ENCODE results near the gene PLCB1. TPM values are rescaled to one million over a fixed set of nuclear protein-coding genes. Genes with fewer than 3 reads are reported as not detected.

Gene PLCB1
- polyA plus RNA-seq, 1 donor (not counting 4 experiments of a cell fraction or from before 2014, with no cell fraction given): 0.37 TPM

DNA sequence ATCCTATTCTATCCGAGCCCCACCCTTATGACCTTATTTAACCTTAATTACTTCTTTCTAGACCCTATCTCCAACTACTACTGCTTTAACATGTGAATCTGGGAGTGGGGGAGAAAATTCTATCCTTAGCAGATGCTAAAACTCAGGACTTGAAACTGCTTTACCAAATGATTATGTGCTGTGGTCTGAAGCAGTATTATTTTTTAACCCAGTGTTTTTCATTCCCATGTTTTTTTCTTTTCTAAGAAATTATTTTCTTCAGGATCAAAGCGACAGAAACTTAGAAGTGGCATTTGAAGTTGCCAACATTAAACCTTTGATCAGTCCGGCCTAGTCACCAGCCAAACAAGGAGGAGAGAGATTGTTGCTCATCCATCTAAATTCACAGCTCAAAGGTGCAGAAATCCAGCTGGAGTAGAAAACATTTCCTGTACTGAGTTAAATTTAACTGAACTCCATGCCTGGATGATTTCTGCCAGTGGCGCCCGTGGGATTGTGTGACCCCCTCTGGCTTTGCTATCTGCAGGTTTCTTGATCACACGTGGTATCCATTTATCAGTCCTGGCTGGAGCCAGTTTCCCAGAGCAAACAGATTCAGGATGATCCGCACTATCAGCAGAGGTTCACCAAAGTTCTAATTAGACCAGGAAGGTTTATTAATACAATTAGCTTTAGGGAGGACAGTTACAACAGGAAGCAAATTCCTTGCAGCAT is 300.5 kb downstream of the PLCB1 start:
- no peaks in the 10 kb centered on the region for H3K9me3 ChIP-seq (ENCODE audit: control insufficient read depth, low read depth, low read length)

DNA sequence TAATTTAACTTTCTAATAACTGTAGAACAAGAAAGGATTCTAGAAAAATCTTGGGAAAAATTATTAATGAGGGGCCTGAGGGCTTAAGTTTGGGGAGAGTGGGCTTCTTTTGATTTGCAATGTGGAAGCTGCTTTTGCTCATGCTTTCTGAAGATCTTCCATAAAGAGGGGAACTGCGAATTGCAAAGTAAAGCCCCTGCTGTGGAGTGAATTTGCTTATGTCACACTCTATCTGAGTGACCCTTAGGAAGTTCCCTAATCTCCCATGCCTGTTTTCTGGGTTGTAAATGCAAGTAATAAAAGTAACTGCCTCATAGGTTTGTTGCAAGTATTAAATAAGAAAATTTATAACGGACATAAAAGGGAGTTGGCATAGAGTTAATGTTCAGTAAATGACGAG is 301.2 kb downstream of the PLCB1 start:
- no peak for FAIRE-seq
- no peaks in the 10 kb centered on the region for H3K9me3 ChIP-seq (ENCODE audit: control insufficient read depth, low read depth, low read length)

More for the DNA sequence above, 300.5 kb downstream of the PLCB1 start:
- Histone ChIP-seq H3K4me2 (ENCODE audit: control insufficient read depth, extremely low read depth, insufficient read depth, low read depth, low read length) (no peak overlapping the region), H2AFZ (ENCODE audit: control insufficient read depth, low read length) (no peak overlapping the region), H3K9me1 (ENCODE audit: control insufficient read depth, extremely low read depth, insufficient read depth, low read length) (no peaks in the 10 kb centered on the region), H3K79me2 (ENCODE audit: control insufficient read depth, insufficient read depth, low read length) (no peaks in the 10 kb centered on the region), H3K4me1 (ENCODE audit: control insufficient read depth, extremely low read depth, insufficient read depth, low read length) (no peaks in the 10 kb centered on the region), H3K27ac (ENCODE audit: control insufficient read depth, insufficient read depth, low read length) (no peak overlapping the region), H3K36me3 (ENCODE audit: control insufficient read depth in 2 of 2, extremely low read depth in 1 of 2, insufficient read depth in 2 of 2, low read length in 2 of 2) (no peaks in the 10 kb centered on the region), H3K4me3 (ENCODE audit: control insufficient read depth in 2 of 3, extremely low read depth in 1 of 3, insufficient read depth in 2 of 3, low read depth in 1 of 3, low read length in 3 of 3) (no peak overlapping the region), H3K27me3 (ENCODE audit: control insufficient read depth, extremely low read depth, insufficient read depth, low read length) (no peaks in the 10 kb centered on the region), H3K9ac (ENCODE audit: control insufficient read depth, extremely low read depth, insufficient read depth, low read length) (no peak overlapping the region), H4K20me1 (ENCODE audit: control insufficient read depth, extremely low read depth, insufficient read depth, low read length) (no peaks in the 10 kb centered on the region)
- TF ChIP-seq, protein P1, sequence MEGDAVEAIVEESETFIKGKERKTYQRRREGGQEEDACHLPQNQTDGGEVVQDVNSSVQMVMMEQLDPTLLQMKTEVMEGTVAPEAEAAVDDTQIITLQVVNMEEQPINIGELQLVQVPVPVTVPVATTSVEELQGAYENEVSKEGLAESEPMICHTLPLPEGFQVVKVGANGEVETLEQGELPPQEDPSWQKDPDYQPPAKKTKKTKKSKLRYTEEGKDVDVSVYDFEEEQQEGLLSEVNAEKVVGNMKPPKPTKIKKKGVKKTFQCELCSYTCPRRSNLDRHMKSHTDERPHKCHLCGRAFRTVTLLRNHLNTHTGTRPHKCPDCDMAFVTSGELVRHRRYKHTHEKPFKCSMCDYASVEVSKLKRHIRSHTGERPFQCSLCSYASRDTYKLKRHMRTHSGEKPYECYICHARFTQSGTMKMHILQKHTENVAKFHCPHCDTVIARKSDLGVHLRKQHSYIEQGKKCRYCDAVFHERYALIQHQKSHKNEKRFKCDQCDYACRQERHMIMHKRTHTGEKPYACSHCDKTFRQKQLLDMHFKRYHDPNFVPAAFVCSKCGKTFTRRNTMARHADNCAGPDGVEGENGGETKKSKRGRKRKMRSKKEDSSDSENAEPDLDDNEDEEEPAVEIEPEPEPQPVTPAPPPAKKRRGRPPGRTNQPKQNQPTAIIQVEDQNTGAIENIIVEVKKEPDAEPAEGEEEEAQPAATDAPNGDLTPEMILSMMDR (optimal IDR thresholded peaks at IDR 0.05 in 1 of 3, IDR thresholded peaks at IDR 0.05 in 1 of 3, conservative IDR thresholded peaks at IDR 0.05 in 1 of 3; ENCODE audit: extremely low read depth in 1 of 3, insufficient read depth in 2 of 3, low read length in 3 of 3): no peak
- no peak for TF ChIP-seq EZH2 (IDR thresholded peaks at IDR 0.05; ENCODE audit: low read length)
- dilution Hi-C loops (cut with MboI; ENCODE audit: extremely low pct_ligation_motif_present, low sequenced_read_pairs): no loop called here
- no peak for FAIRE-seq
- DNase-seq (ENCODE audit: low read depth, low spot score): no peak

More for the DNA sequence above, 301.2 kb downstream of the PLCB1 start:
- no peak overlapping the region for H2AFZ ChIP-seq (ENCODE audit: control insufficient read depth, low read length)
- dilution Hi-C loops (cut with MboI; ENCODE audit: extremely low pct_ligation_motif_present, low sequenced_read_pairs): no loop called here
- H4K20me1 ChIP-seq (ENCODE audit: control insufficient read depth, extremely low read depth, insufficient read depth, low read length): no peaks in the 10 kb centered on the region
- TF ChIP-seq, protein P1 (optimal IDR thresholded peaks at IDR 0.05 in 1 of 3, IDR thresholded peaks at IDR 0.05 in 1 of 3, conservative IDR thresholded peaks at IDR 0.05 in 1 of 3; ENCODE audit: extremely low read depth in 1 of 3, insufficient read depth in 2 of 3, low read length in 3 of 3): no peak
- TF ChIP-seq EZH2 (IDR thresholded peaks at IDR 0.05; ENCODE audit: low read length): no peak
- H3K4me2 ChIP-seq (ENCODE audit: control insufficient read depth, extremely low read depth, insufficient read depth, low read depth, low read length): no peak overlapping the region
- no peaks in the 10 kb centered on the region for H3K27me3 ChIP-seq (ENCODE audit: control insufficient read depth, extremely low read depth, insufficient read depth, low read length)
- no peak overlapping the region for H3K4me3 ChIP-seq (ENCODE audit: control insufficient read depth in 2 of 3, extremely low read depth in 1 of 3, insufficient read depth in 2 of 3, low read depth in 1 of 3, low read length in 3 of 3)
- DNase-seq (ENCODE audit: low read depth, low spot score): no peak
- H3K9me1 ChIP-seq (ENCODE audit: control insufficient read depth, extremely low read depth, insufficient read depth, low read length): no peaks in the 10 kb centered on the region
- H3K4me1 ChIP-seq (ENCODE audit: control insufficient read depth, extremely low read depth, insufficient read depth, low read length): no peaks in the 10 kb centered on the region
- H3K27ac ChIP-seq (ENCODE audit: control insufficient read depth, insufficient read depth, low read length): no peak overlapping the region
- H3K36me3 ChIP-seq (ENCODE audit: control insufficient read depth in 2 of 2, extremely low read depth in 1 of 2, insufficient read depth in 2 of 2, low read length in 2 of 2): no peaks in the 10 kb centered on the region
- H3K9ac ChIP-seq (ENCODE audit: control insufficient read depth, extremely low read depth, insufficient read depth, low read length): no peak overlapping the region
- H3K79me2 ChIP-seq (ENCODE audit: control insufficient read depth, insufficient read depth, low read length): no peaks in the 10 kb centered on the region

Data from keratinocyte (primary cell).